ENCODE measurements around the gene NAPA.

DNA sequence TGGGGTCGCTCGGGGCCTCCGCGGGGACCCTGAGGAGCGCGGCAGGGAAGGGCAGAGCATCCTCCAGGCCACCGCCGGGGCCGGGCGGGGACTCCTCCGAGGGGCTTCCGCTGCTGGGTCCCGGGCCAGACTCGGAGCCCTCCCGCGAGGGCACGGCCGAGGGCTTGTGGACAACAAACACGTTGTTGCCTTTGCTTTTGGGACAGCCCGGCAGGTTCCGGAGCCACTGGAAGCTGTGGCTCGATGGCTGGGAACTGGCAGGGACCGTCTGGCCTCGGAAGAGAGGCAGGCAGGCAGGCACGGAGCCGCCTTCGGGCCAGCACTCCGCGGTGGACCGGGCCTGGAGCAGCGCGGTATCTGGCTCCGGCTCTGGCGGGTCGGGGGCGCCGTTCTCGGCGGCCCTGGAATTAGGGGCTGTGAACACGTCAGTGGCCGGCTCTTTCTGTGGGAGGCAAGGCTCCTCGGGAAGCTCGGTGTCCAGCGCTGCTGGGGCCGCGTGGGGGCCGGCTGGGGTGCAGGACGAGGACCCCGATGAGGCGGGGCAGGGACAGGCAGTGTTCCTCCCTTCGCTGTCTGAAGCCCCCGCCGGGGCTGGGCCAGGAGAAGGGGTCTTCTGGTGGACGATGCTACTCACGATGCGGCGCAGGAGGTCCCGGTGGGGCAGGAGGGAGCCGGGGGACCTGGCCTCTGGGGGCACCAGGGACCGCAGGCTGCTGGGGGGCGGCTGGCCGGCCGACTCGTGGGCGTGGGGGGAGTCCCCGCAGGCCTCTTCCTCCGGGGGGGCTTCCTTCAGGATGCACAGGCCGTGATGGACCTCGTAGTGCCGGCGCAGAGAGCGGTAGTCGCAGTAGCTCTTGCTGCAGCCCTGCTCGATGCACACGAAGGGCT lies 30.4 kb upstream of the NAPA start:
- no peak for TF ChIP-seq POLR2AphosphoS5 (IDR thresholded peaks at IDR 0.05)
- TF ChIP-seq, protein P1, sequence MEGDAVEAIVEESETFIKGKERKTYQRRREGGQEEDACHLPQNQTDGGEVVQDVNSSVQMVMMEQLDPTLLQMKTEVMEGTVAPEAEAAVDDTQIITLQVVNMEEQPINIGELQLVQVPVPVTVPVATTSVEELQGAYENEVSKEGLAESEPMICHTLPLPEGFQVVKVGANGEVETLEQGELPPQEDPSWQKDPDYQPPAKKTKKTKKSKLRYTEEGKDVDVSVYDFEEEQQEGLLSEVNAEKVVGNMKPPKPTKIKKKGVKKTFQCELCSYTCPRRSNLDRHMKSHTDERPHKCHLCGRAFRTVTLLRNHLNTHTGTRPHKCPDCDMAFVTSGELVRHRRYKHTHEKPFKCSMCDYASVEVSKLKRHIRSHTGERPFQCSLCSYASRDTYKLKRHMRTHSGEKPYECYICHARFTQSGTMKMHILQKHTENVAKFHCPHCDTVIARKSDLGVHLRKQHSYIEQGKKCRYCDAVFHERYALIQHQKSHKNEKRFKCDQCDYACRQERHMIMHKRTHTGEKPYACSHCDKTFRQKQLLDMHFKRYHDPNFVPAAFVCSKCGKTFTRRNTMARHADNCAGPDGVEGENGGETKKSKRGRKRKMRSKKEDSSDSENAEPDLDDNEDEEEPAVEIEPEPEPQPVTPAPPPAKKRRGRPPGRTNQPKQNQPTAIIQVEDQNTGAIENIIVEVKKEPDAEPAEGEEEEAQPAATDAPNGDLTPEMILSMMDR (IDR thresholded peaks at IDR 0.05) = no peak
